GM21447 (cell line): Measurements from ENCODE around the gene LHFPL6.
"Not testable (repeated sequence)": the region's sequence is repeated elsewhere in the genome, so short reads cannot be mapped to it uniquely, and the experiment has no call there.

Experiments
- ATAC-seq: cut with Tn5 transposase; IDR thresholded peaks from one replicate; pipeline ENCODE4 v1.9.1; 2021; ENCODE audit not compliant: unreplicated experiment

Gene LHFPL6

GRCh38 chr13:39364947-39365468, 238.0 kb downstream of the LHFPL6 start:
- ATAC-seq = no peak

GRCh38 chr13:39363382-39363772, 239.6 kb downstream of the LHFPL6 start:
- ATAC-seq = no peak

DNA sequence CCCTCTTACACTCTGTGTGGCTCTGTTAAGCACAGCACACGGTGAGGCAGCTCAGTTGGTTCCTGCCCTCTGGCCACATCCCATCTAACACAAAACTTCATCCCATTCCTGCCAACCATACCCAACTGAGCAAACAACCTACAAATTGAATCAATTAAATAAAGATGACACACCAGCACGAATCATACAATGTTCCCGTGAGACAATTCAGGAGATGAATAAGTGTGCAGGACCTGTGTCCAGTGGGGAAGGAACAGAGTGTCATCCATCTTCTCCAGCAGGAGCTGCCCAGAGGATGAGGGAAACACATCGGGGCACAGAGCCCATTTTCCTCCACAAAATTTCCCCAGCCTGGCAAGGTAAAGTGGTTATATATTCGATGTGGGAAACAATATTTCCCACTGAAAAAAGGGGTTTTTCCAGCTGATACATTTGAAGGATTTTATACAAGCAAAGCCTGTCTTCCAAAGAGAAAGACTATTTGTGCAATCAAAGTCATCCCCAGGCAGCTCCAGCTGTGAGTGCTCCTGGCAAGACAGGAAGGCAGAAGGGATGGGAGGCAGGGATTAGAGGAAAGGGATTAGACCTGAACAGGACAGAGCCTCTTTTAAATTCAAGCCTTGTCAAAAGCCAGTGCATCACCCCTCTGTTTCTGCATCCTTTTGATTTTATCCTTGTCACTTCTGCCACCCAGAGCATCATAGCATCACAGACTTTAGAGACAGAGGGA, 240.2 kb downstream of the LHFPL6 start:
- no peak for ATAC-seq

- no peak for ATAC-seq
Measured at GRCh38 chr13:39353988-39354387, 249.0 kb downstream of the LHFPL6 start.

GRCh38 chr13:39350461-39350881, 252.5 kb downstream of the LHFPL6 start:
- ATAC-seq = no peak

DNA sequence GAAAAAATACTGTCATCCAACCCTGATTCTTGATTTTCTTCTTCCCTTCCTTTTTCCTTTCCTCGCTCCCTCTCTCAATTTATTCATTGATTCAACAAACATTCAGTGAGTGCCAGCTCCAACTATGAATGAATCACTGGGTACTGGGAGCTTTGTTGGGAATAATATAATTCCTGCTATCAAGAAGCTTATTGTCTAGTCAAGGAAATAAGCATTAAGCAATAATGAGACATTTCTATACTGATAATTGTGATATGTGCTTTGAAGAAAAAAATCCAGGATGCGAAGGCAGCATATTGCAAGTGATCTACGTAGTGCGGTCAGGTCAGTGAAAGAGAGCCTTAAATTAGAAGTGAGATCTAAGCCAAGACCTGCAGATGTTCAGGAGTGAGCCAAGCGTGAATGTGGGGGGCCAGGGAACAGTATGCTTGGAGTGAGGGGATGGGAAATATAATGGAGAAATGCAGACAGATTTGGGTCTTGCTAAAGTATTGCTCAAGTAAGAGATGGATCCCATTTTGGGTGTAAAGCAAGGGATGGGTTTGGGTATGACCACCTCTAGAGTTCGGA, 253.5 kb downstream of the LHFPL6 start:
- ATAC-seq = no peak

DNA sequence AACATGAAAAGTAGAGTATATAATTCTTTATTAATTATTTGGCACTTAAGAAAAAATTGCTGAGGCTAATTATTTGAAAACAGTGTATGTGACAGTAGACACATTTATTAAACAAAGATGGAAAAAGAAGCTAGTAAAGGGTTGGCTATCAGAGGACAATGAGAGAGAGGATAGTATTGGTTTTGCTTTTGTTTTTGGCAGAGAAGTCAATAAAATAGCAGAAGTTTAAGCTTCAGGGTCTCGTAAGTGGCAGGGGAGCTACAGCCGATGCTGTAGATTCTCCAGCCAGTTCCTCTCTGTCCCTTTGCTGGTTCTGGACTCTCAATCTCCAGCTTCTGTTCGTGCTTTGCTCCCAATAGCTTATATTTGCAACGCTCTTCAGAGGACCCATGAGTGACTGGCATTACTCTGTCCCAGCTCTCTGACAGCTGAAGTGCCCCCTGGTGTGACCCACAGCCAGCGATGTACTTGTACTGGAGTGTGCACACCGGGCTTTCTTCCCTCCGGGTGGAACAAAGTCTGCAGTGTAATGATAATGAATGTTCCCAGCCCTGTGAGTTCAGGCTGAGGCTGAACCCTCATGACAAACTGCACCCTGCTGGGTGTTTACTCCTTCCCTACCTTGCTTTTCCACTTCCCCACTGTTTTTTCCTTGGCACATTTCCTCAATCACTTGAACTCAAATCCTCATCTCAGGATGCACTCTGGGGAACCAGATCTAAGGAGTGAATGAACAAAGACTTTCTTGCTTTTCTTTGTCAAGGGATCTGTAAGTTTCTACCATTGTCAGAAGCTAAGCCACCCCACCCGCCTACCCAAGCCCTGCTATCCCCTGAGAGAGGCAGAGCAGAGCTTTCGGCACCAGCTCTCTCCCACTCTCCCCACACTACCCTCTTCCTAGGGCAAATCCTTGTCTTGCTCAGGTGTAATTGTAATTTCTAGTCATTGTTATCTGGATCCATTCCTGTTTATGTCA, 254.8 kb downstream of the LHFPL6 start:
- ATAC-seq = no peak

- no peak for ATAC-seq
Measured at GRCh38 chr13:39345982-39346381, 257.0 kb downstream of the LHFPL6 start.

DNA sequence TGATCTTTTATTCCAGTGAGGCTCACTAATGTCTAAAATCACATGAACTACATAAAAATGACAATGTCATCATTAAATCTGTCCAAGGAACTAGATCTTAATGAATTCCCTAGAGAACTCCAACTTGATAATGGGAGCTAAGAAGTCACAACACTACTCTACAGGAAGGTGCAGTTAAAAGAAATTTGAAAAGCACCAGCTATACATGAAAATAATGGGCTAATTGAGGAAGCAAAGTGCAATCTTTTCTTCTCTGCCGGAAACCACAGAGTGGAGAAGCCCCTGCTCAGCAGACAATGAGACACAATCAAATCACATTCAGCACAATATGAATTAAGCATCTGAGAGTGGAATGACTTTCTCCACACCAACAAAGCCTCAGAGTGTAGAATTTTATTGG, 261.7 kb downstream of the LHFPL6 start:
- ATAC-seq = no peak

- ATAC-seq = not testable (repeated sequence)
Measured at GRCh38 chr13:39338114-39338513, 264.9 kb downstream of the LHFPL6 start.

- ATAC-seq = no peak
Measured at GRCh38 chr13:39336937-39337336, 266.1 kb downstream of the LHFPL6 start.

- no peak for ATAC-seq
Measured at GRCh38 chr13:39336207-39336606, 266.8 kb downstream of the LHFPL6 start.

- ATAC-seq = no peak
Measured at GRCh38 chr13:39335721-39336120, 267.3 kb downstream of the LHFPL6 start.

DNA sequence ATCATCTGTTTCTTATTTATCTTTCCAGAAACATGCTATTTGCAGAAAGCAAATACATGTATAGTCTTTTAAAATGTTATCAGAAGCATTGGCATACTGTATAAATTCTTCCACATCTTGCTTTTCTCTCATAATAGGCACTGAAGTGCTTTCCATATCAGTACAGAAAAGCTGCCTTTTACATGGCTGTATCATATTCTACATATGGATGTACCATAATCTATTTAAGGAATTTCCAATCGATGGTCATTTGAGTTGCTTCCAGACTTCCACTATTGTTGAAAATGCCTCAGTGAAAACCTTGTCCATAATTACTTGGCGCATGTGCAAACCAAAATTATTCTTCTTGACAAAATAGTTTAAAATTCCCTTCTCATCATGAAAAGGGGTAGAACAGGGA, 272.5 kb downstream of the LHFPL6 start:
- ATAC-seq = no peak

DNA sequence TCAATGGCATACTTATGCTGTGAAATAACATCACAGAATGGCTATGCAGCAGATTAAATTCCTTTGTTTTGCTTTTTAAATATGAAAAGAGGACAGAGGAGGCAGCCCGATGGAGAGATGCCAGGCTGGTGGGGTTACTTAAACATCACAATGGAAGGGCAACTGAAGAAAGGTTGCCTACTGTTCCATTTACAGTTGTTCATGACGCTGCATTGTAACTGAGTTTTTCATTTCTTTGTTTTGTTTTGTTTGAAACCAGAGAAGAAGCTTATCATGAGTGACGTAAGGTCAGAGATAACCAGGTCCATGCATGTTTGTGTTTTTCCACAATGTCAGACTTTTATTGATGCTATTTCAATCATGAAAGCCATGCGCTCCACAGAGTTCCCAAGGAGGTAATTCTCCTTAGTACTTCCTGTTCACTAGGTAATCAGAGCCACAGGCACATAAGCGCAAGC, 273.8 kb downstream of the LHFPL6 start:
- ATAC-seq = no peak

GRCh38 chr13:39327172-39327479, 275.9 kb downstream of the LHFPL6 start:
- no peak for ATAC-seq

DNA sequence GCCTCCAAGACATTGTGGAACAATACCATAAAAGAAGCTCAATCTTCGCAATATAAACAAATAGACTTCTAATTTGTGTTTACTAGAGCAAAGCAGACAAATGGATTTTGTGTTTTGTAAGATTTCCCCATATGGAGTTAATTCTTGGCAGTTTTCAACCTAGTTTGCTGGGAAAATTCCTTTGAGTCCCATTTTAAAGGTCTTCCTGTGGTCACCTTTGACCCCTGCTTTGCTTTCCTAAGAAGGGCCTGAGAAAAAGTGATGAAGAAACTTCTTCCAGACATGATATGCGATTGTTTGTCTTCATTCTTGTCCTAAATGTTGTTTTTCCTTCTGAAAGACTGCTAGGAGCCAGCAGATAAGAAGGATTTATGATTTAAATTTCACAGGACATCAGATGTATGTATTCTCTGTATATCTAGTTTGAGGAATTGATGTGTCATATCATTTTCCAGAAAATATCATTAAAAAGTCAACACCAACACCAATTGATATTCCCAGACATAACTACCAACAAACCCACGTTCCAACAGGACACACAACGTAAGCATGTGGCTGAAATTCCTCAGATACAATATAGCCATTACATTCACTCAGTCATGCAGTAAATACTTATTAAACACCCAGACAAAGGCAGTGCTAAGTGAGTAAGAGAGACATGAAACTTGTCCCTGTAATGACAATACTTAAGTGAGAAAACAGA, 276.4 kb downstream of the LHFPL6 start:
- ATAC-seq = no peak

GRCh38 chr13:39324806-39325311, 278.1 kb downstream of the LHFPL6 start:
- no peak for ATAC-seq

- ATAC-seq = no peak
Measured at GRCh38 chr13:39322836-39323585, 280.0 kb downstream of the LHFPL6 start.

GRCh38 chr13:39321574-39321973, 281.4 kb downstream of the LHFPL6 start:
- ATAC-seq = no peak
